Breast epithelium (tissue), 4 donors: ENCODE data around the gene GRK5. TPM values are rescaled to one million over a fixed set of nuclear protein-coding genes. Genes with fewer than 3 reads are reported as not detected.

ENCODE experiments used
- DNase-seq, 2 donors: peaks; one replicate each; pipeline ENCODE4 v3.0.0-alpha.2; 2019; ENCODE audit warnings: low spot score in 2 of 2
- H3K27ac ChIP-seq, 2 donors: fragments of 200-600 bp; sonication (generic) in 1 of 2; one replicate each; pipeline ENCODE4 v1.5.1; 2016 to 2019; ENCODE audit warnings: mild to moderate bottlenecking in 1 of 2
- H3K27me3 ChIP-seq, 2 donors: fragments of 200-600 bp; sonication (generic) in 1 of 2; one replicate each; pipeline versions ENCODE4 v1.5.1 to v1.6.0; 2017 to 2019; ENCODE audit warnings: control low read depth in 1 of 2, mild to moderate bottlenecking in 1 of 2
- H3K36me3 ChIP-seq: fragments of 200-600 bp; one replicate; pipeline ENCODE4 v1.5.1; 2019
- H3K4me1 ChIP-seq, 2 donors: fragments of 200-600 bp; sonication (generic); one replicate each; pipeline ENCODE4 v1.5.1; 2016 to 2019; ENCODE audit warnings: control low read depth in 1 of 2
- H3K4me3 ChIP-seq, 3 donors: fragments of 200-600 bp; sonication (generic); 1 replicate in 2 of 3; 2 replicates in 1 of 3; pipeline ENCODE4 v1.5.1; 2016 to 2019; ENCODE audit warnings: mild to moderate bottlenecking in 3 of 3, moderate library complexity in 2 of 3
- H3K9me3 ChIP-seq, 2 donors: fragments of 200-600 bp; sonication (generic) in 1 of 2; one replicate each; pipeline ENCODE4 v1.5.1; 2016 to 2019; ENCODE audit warnings: control low read depth in 1 of 2
- POLR2A ChIP-seq: fragments of 450-650 bp; IDR thresholded peaks from one replicate; pipeline ENCODE4 v1.6.1; 2016; ENCODE audit warnings: antibody characterized with exemption, mild to moderate bottlenecking, moderate library complexity
- POLR2AphosphoS5 ChIP-seq, 3 donors: sonication (generic); formaldehyde crosslinking; IDR thresholded peaks; one replicate each; pipeline ENCODE4 v1.6.1; 2017; ENCODE audit warnings: antibody characterized with exemption in 3 of 3
- intact Hi-C: fragments of 100-400 bp; cut with DNase I; formaldehyde crosslinking; loops from one replicate; pipeline ENCODE4 v1.15.1; 2023; ENCODE audit warnings: low total_unique reads
- total RNA-seq, 3 donors: library from RNA; depleted of rRNA; stranded (reverse); fragments of >200 nt; gene quantifications; one replicate each; pipeline ENCODE4 v1.1.0, GENCODE V29; 2016
- TF ChIP-seq, protein P1 (sequence below), 3 donors: fragments of 450-650 bp; IDR thresholded peaks; one replicate each; pipeline ENCODE4 v1.5.1; 2016 to 2017; ENCODE audit warnings: antibody characterized with exemption in 3 of 3, mild to moderate bottlenecking in 3 of 3, moderate library complexity in 3 of 3

Gene GRK5
- total RNA-seq, 3 donors from 2014 or later = 14.9 to 20.6 (median 15.2) TPM

DNA sequence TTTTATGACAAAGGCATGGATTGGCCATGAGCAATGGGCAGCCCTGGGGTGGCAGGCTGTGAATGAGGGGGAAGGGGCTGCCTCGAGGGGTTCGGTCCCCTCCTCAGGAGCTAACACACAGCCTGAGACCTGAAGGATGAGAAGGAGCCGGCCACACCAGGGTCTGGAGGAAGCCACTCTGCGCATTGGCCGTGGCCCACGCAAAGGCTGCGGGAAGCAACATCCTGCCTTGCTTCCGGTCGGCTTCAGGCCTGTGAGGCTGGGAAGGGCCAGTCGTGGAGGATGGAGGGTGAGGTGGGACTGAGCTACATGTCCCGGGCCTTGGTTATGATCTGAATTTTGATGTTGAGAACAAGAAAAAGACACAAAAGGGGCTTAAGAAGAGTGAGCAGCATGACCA lies 285.8 kb downstream of the GRK5 start:
- no peak for DNase-seq
- intact Hi-C loops = no loop called here
- no peak overlapping the region for H3K4me3 ChIP-seq
- no peak for TF ChIP-seq POLR2A
- no peak for TF ChIP-seq POLR2AphosphoS5 (IDR thresholded peaks at IDR 0.05)
- TF ChIP-seq, protein P1, sequence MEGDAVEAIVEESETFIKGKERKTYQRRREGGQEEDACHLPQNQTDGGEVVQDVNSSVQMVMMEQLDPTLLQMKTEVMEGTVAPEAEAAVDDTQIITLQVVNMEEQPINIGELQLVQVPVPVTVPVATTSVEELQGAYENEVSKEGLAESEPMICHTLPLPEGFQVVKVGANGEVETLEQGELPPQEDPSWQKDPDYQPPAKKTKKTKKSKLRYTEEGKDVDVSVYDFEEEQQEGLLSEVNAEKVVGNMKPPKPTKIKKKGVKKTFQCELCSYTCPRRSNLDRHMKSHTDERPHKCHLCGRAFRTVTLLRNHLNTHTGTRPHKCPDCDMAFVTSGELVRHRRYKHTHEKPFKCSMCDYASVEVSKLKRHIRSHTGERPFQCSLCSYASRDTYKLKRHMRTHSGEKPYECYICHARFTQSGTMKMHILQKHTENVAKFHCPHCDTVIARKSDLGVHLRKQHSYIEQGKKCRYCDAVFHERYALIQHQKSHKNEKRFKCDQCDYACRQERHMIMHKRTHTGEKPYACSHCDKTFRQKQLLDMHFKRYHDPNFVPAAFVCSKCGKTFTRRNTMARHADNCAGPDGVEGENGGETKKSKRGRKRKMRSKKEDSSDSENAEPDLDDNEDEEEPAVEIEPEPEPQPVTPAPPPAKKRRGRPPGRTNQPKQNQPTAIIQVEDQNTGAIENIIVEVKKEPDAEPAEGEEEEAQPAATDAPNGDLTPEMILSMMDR (IDR thresholded peaks at IDR 0.05) = no peak
- H3K4me1 ChIP-seq = peaks cover 0 to 6% of the 10 kb centered on the region in 2 donors
- no peak overlapping the region for H3K27ac ChIP-seq
- no peaks in the 10 kb centered on the region for H3K27me3 ChIP-seq
- no peaks in the 10 kb centered on the region for H3K36me3 ChIP-seq
- H3K9me3 ChIP-seq = no peaks in the 10 kb centered on the region

DNA sequence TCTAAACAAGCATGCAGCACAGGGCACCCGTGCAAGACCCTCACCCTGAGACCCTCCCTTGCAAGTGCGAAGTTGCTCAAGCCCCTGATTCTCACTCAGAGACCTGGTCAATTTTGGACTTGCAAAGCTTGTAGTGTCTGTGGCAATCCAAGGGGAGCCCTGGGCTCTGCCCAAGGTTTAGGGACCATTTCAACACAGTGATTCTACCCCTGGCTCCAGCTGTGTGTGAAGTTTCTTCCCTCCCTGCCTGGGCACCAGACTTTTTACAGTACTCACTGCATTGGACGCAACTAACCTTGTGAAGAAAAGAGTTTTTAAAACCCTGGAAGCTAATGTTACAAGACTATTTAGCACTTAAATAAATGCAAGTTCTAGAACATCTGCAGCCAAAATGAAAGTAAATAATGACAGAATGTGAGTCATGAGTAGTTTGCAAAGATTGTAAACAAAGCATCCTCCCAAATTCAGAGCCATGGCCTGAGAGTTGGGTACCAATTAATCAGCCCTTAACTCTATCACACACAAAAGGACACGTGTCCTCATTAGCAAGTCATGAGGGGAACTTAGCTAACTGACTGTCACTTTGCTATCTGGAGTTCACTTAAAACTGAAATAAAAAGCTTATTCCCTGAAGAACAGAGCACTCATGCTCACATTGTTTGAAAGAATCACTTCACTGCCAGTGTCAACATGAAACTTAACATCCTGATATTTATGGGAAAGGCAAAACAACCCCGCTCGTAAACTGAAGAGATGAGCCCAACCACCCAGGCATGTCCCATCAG lies 287.1 kb downstream of the GRK5 start:
- TF ChIP-seq POLR2A (no peak), POLR2AphosphoS5 (IDR thresholded peaks at IDR 0.05) (no peak)
- TF ChIP-seq, protein P1 (IDR thresholded peaks at IDR 0.05) = no peak
- Histone ChIP-seq H3K36me3 (no peaks in the 10 kb centered on the region), H3K4me1 (peaks cover 0 to 4% of the 10 kb centered on the region in 2 donors), H3K27ac (peak overlapping the region in 1 of 2 donors; percentile 21), H3K4me3 (no peak overlapping the region), H3K27me3 (no peaks in the 10 kb centered on the region), H3K9me3 (no peaks in the 10 kb centered on the region)
- no peak for DNase-seq
- intact Hi-C loops = no loop called here

GRCh38 chr10:119495021-119495505 lies 287.7 kb downstream of the GRK5 start:
- H3K4me1 ChIP-seq = no peaks in the 10 kb centered on the region
- H3K27ac ChIP-seq = peak overlapping the region in 1 of 2 donors; percentile 13

DNA sequence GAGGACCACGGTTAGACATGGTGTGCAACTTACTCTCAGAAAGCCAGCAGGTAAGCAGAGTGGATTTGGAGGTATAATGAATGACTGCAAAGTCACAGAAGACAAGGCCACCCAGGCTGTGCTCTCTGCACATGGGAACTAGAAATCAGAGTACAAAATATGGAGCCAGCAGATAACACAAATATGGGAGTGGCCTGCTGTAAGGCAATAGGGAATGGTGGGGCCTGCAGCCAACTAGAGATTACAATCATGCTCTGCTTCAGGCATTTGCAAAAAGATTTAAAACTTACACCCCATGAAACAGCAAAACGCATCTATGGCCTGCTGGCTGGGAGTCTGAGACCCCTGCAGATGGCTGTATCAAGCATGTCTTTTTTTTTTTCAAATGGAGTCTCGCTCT lies 288.2 kb downstream of the GRK5 start:
- no peak for DNase-seq
- H3K36me3 ChIP-seq = no peaks in the 10 kb centered on the region
- H3K9me3 ChIP-seq = no peaks in the 10 kb centered on the region
- intact Hi-C loops = no loop called here
- TF ChIP-seq POLR2A = no peak
- H3K27ac ChIP-seq = no peak overlapping the region
- no peaks in the 10 kb centered on the region for H3K27me3 ChIP-seq
- no peak overlapping the region for H3K4me3 ChIP-seq
- no peaks in the 10 kb centered on the region for H3K4me1 ChIP-seq

More at GRCh38 chr10:119495021-119495505, 287.7 kb downstream of the GRK5 start:
- no peak overlapping the region for H3K4me3 ChIP-seq
- no peak for DNase-seq
- no peaks in the 10 kb centered on the region for H3K9me3 ChIP-seq
- no peak for TF ChIP-seq POLR2AphosphoS5 (IDR thresholded peaks at IDR 0.05)
- TF ChIP-seq POLR2A = no peak
- TF ChIP-seq, protein P1 (IDR thresholded peaks at IDR 0.05) = no peak
- intact Hi-C loops = no loop called here
- no peaks in the 10 kb centered on the region for H3K36me3 ChIP-seq
- no peaks in the 10 kb centered on the region for H3K27me3 ChIP-seq

DNA sequence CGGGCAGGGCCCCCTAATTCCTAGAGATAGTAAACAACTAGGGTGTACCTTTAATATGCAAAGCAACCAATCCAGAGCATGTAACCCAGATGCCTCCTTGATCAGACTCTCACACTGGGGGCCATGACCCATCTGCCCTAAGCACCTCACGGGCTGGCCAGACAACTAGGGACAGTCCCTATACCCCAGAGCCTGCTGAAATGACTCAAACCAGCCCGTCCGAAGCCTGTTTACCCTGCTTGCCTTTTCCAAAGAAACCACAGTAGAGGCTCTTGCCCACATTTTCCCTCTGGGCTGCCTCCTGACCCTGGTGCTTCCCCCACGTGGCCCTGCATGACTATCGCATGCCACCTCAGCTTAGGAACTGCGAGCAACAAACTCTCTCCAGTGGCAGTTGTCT lies 288.9 kb downstream of the GRK5 start:
- Histone ChIP-seq H3K9me3 (no peaks in the 10 kb centered on the region), H3K27me3 (no peaks in the 10 kb centered on the region), H3K36me3 (no peaks in the 10 kb centered on the region), H3K4me3 (no peak overlapping the region), H3K4me1 (no peaks in the 10 kb centered on the region), H3K27ac (no peak overlapping the region)
- no peak for DNase-seq
- TF ChIP-seq POLR2AphosphoS5 (IDR thresholded peaks at IDR 0.05) (no peak), POLR2A (no peak)
- TF ChIP-seq, protein P1 (IDR thresholded peaks at IDR 0.05) = no peak
- intact Hi-C loops = no loop called here
